Liver (tissue), 9 donors: ENCODE results near the gene DNAAF8. TPM values are rescaled to one million over a fixed set of nuclear protein-coding genes. Genes with fewer than 3 reads are reported as not detected.

Source experiments
- DNase-seq: peaks from one replicate; pipeline ENCODE4 v3.0.0-alpha.2; 2017; ENCODE audit warnings: low spot score
- H3K27ac ChIP-seq, 2 donors: one replicate each; pipeline ENCODE4 v1.7.0; 2013; ENCODE audit warnings: inconsistent platforms in 2 of 2, low read length in 2 of 2, control low read depth in 1 of 2, low read depth in 1 of 2, mild to moderate bottlenecking in 1 of 2
- H3K27me3 ChIP-seq, 4 donors: one replicate each; pipeline versions ENCODE4 v1.6.1 to v1.7.0; 2013; ENCODE audit warnings: low read length in 3 of 4, inconsistent platforms in 1 of 4, mild to moderate bottlenecking in 1 of 4, moderate library complexity in 1 of 4; ENCODE audit not compliant: control insufficient read depth in 4 of 4, insufficient read depth in 4 of 4
- H3K36me3 ChIP-seq, 4 donors: one replicate each; pipeline versions ENCODE4 v1.6.1 to v1.7.0; 2013; ENCODE audit warnings: low read length in 3 of 4, mild to moderate bottlenecking in 3 of 4, low read depth in 1 of 4, moderate library complexity in 1 of 4; ENCODE audit not compliant: control insufficient read depth in 4 of 4, insufficient read depth in 3 of 4
- H3K4me1 ChIP-seq, 4 donors: one replicate each; pipeline versions ENCODE4 v1.6.1 to v1.7.0; 2013; ENCODE audit warnings: low read length in 3 of 4, mild to moderate bottlenecking in 3 of 4, moderate library complexity in 1 of 4; ENCODE audit not compliant: control insufficient read depth in 4 of 4, insufficient read depth in 4 of 4
- H3K4me3 ChIP-seq, 3 donors: one replicate each; pipeline versions ENCODE4 v1.6.1 to v1.7.0; 2013; ENCODE audit warnings: low read length in 3 of 3, control low read depth in 1 of 3, low read depth in 1 of 3, mild to moderate bottlenecking in 1 of 3
- H3K9ac ChIP-seq, 2 donors: one replicate each; pipeline ENCODE4 v1.7.0; 2013; ENCODE audit warnings: low read length in 2 of 2, mild to moderate bottlenecking in 2 of 2, moderate library complexity in 2 of 2, control low read depth in 1 of 2, low read depth in 1 of 2
- H3K9me3 ChIP-seq, 4 donors: one replicate each; pipeline versions ENCODE4 v1.6.1 to v1.7.0; 2013; ENCODE audit warnings: low read length in 3 of 4; ENCODE audit not compliant: control insufficient read depth in 4 of 4
- EGR1 ChIP-seq, 2 donors: IDR thresholded peaks; 2 replicates each; pipeline ENCODE4 v1.6.1; 2016 to 2018; ENCODE audit warnings: antibody characterized with exemption in 2 of 2, low read depth in 2 of 2
- FOXA1 ChIP-seq: IDR thresholded peaks from 2 replicates; pipeline ENCODE4 v1.6.1; 2016; ENCODE audit warnings: antibody characterized with exemption
- FOXA2 ChIP-seq: IDR thresholded peaks from 2 replicates; pipeline ENCODE4 v1.6.1; 2016; ENCODE audit warnings: antibody characterized with exemption
- GABPA ChIP-seq, 2 donors: IDR thresholded peaks in 1 of 2; conservative IDR thresholded peaks in 1 of 2; 2 replicates each; pipeline ENCODE4 v1.6.1; 2016; ENCODE audit warnings: antibody characterized with exemption in 2 of 2, mild to moderate bottlenecking in 1 of 2, moderate library complexity in 1 of 2
- HNF4A ChIP-seq, 2 donors: conservative IDR thresholded peaks; 2 replicates each; pipeline ENCODE4 v1.6.1; 2016; ENCODE audit warnings: antibody characterized with exemption in 2 of 2, mild to moderate bottlenecking in 2 of 2
- HNF4G ChIP-seq: IDR thresholded peaks from 2 replicates; pipeline ENCODE4 v1.6.1; 2016; ENCODE audit warnings: antibody characterized with exemption
- JUND ChIP-seq, 2 donors: IDR thresholded peaks; 2 replicates each; pipeline ENCODE4 v1.6.1; 2016; ENCODE audit warnings: antibody characterized with exemption in 2 of 2
- RAD21 ChIP-seq, 2 donors: IDR thresholded peaks; 2 replicates each; pipeline ENCODE4 v1.6.1; 2016; ENCODE audit warnings: antibody characterized with exemption in 2 of 2, mild to moderate bottlenecking in 2 of 2
- RXRA ChIP-seq, 2 donors: IDR thresholded peaks; 2 replicates each; pipeline ENCODE4 v1.6.1; 2017 to 2018; ENCODE audit warnings: antibody characterized with exemption in 2 of 2, mild to moderate bottlenecking in 1 of 2
- SP1 ChIP-seq: IDR thresholded peaks from 2 replicates; pipeline ENCODE4 v1.6.1; 2018; ENCODE audit warnings: antibody characterized with exemption, mild to moderate bottlenecking
- TAF1 ChIP-seq: conservative IDR thresholded peaks from 2 replicates; pipeline ENCODE4 v1.6.1; 2016; ENCODE audit warnings: antibody characterized with exemption, mild to moderate bottlenecking
- YY1 ChIP-seq: IDR thresholded peaks from 2 replicates; pipeline ENCODE4 v1.6.1; 2016; ENCODE audit warnings: antibody characterized with exemption, mild to moderate bottlenecking
- WGBS: extraction: QIAGEN DNeasy Blood & Tissue Kit; methylation state at CpG from one replicate; pipeline ENCODE4 v1.1.7; 2013; 5-methylcytosine and 5-hydroxymethylcytosine counted together
- polyA plus RNA-seq, 2 donors: library from polyadenylated mRNA; stranded (reverse) in 1 of 2; unstranded in 1 of 2; fragments of 200-250 nt in 1 of 2; fragments of >200 nt in 1 of 2; fragmentation: Nextera tagmentation in 1 of 2; extraction: Ambion mirVana in 1 of 2; gene quantifications; one replicate each; pipeline versions ENCODE4 v1.2.1 to v1.2.3, GENCODE V29; 2013 to 2015
- total RNA-seq, 2 donors: library from RNA; depleted of rRNA; stranded (reverse); fragments of >200 nt; gene quantifications; one replicate each; pipeline ENCODE4 v1.2.3, GENCODE V29; 2014
- TF ChIP-seq, protein P1 (sequence below): IDR thresholded peaks from 2 replicates; pipeline ENCODE4 v1.6.1; 2016; ENCODE audit warnings: antibody characterized with exemption
- TF ChIP-seq, protein P2 (sequence below): IDR thresholded peaks from 2 replicates; pipeline ENCODE4 v1.6.1; 2016; ENCODE audit warnings: antibody characterized with exemption
- TF ChIP-seq, protein P3 (sequence below): IDR thresholded peaks from 2 replicates; pipeline ENCODE4 v1.6.1; 2016; ENCODE audit warnings: antibody characterized with exemption, mild to moderate bottlenecking
- TF ChIP-seq, protein P4 (sequence below): IDR thresholded peaks from 2 replicates; pipeline ENCODE4 v1.6.1; 2016; ENCODE audit warnings: antibody characterized with exemption
- donor health status: healthy.
- donor health status: healthy.
- donor health status: healthy.
- donor health status: healthy.
- donor health status: healthy.

Gene DNAAF8
- total and polyA plus RNA-seq, 4 donors: 0.33 to 0.75 (median 0.56) TPM

DNA sequence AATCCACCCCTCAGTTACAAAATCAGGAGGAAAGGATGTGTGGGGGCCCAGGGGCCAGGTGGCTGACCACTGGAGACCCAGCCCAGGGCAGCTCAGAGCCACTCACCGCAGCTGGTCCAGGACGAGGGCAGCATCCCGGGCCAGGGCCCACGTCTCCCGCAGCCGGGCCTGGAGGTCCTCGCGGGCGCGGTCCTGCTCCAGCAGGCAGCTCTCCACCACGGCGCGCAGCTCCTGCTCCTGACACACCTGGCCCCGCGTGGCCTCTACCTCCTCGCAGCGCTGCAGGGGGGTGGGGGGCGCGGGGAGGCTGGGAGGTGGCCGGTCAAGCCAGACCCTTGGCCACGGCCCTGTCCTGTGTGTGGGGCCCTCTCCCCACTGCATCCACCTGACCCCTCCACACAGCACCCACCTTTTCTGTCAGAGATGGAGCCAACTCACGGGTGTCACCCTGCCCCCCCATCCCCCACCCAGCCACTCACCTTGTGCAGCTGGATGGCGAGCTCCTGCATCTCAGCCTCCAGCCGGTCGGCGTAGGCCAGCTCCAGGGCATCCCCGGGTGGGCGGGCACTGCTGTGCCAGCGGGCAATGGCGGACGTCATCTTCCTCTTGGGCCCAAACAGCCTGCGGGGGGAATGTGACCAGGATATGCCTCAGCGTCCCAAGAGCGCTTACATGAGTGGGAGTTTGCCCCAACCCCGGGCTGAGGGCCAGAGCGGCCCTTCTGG, 35.9 kb upstream of the DNAAF8 start:
- H3K4me3 ChIP-seq: no peak overlapping the region
- peaks cover 8 to 46% (median 18%) of the 10 kb centered on the region in 4 donors for H3K36me3 ChIP-seq
- no peaks in the 10 kb centered on the region for H3K27me3 ChIP-seq
- no peaks in the 10 kb centered on the region for H3K9me3 ChIP-seq
- TF ChIP-seq JUND (IDR thresholded peaks at IDR 0.05): no peak
- no peak for TF ChIP-seq YY1
- TF ChIP-seq, protein P1, sequence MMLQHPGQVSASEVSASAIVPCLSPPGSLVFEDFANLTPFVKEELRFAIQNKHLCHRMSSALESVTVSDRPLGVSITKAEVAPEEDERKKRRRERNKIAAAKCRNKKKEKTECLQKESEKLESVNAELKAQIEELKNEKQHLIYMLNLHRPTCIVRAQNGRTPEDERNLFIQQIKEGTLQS: no peak
- no peak for TF ChIP-seq SP1
- TF ChIP-seq, protein P2, sequence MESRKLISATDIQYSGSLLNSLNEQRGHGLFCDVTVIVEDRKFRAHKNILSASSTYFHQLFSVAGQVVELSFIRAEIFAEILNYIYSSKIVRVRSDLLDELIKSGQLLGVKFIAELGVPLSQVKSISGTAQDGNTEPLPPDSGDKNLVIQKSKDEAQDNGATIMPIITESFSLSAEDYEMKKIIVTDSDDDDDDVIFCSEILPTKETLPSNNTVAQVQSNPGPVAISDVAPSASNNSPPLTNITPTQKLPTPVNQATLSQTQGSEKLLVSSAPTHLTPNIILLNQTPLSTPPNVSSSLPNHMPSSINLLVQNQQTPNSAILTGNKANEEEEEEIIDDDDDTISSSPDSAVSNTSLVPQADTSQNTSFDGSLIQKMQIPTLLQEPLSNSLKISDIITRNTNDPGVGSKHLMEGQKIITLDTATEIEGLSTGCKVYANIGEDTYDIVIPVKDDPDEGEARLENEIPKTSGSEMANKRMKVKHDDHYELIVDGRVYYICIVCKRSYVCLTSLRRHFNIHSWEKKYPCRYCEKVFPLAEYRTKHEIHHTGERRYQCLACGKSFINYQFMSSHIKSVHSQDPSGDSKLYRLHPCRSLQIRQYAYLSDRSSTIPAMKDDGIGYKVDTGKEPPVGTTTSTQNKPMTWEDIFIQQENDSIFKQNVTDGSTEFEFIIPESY: no peak
- TF ChIP-seq RXRA (IDR thresholded peaks at IDR 0.05): no peak
- TF ChIP-seq TAF1: no peak
- no peak for TF ChIP-seq EGR1 (IDR thresholded peaks at IDR 0.05; ENCODE audit: low read depth in 2 of 2)
- TF ChIP-seq GABPA (IDR thresholded peaks at IDR 0.05 in 1 of 2, conservative IDR thresholded peaks at IDR 0.05 in 1 of 2): no peak
- TF ChIP-seq, protein P3, sequence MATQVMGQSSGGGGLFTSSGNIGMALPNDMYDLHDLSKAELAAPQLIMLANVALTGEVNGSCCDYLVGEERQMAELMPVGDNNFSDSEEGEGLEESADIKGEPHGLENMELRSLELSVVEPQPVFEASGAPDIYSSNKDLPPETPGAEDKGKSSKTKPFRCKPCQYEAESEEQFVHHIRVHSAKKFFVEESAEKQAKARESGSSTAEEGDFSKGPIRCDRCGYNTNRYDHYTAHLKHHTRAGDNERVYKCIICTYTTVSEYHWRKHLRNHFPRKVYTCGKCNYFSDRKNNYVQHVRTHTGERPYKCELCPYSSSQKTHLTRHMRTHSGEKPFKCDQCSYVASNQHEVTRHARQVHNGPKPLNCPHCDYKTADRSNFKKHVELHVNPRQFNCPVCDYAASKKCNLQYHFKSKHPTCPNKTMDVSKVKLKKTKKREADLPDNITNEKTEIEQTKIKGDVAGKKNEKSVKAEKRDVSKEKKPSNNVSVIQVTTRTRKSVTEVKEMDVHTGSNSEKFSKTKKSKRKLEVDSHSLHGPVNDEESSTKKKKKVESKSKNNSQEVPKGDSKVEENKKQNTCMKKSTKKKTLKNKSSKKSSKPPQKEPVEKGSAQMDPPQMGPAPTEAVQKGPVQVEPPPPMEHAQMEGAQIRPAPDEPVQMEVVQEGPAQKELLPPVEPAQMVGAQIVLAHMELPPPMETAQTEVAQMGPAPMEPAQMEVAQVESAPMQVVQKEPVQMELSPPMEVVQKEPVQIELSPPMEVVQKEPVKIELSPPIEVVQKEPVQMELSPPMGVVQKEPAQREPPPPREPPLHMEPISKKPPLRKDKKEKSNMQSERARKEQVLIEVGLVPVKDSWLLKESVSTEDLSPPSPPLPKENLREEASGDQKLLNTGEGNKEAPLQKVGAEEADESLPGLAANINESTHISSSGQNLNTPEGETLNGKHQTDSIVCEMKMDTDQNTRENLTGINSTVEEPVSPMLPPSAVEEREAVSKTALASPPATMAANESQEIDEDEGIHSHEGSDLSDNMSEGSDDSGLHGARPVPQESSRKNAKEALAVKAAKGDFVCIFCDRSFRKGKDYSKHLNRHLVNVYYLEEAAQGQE: no peak
- TF ChIP-seq FOXA2: no peak
- no peak for TF ChIP-seq FOXA1
- TF ChIP-seq HNF4A (conservative IDR thresholded peaks at IDR 0.05): no peak
- no peak for TF ChIP-seq HNF4G
- TF ChIP-seq, protein P4, sequence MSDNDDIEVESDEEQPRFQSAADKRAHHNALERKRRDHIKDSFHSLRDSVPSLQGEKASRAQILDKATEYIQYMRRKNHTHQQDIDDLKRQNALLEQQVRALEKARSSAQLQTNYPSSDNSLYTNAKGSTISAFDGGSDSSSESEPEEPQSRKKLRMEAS: no peak
- no peak overlapping the region for H3K9ac ChIP-seq
- DNase-seq: no peak
- WGBS: 96% methylated on average over 36 of the region's 36 CpGs
- H3K4me1 ChIP-seq: peaks cover 2 to 35% (median 20%) of the 10 kb centered on the region in 4 donors
- no peak overlapping the region for H3K27ac ChIP-seq

DNA sequence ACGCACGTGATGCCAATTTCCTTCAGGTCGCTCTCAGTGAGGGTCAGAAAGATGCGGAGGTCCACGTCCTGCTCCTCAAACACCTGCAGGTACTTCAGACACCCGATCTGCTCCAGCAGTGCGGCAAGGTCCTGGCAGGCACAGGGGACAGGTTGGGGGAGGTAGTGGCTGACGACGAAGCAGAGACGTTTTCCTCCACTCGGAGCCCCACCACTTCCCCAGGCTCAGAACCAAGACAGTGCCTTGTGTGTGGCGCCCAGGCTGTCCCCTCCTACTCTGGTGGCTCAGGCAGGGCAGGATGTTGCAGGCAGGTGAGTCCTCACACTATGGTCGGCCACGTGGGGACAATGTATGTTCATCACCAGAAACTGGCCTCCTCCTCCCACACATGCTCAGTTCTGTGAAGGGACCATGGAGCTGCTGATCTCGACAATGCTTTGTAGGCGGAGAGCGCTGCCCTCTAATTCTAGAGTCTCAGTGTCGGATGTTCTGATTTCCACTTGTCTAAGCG, 35.2 kb upstream of the DNAAF8 start:
- no peak overlapping the region for H3K4me3 ChIP-seq
- H3K27me3 ChIP-seq: no peaks in the 10 kb centered on the region
- H3K4me1 ChIP-seq: peaks cover 2 to 35% (median 17%) of the 10 kb centered on the region in 4 donors
- 95% methylated on average over 19 of the region's 19 CpGs for WGBS
- no peak overlapping the region for H3K9ac ChIP-seq
- no peaks in the 10 kb centered on the region for H3K9me3 ChIP-seq
- peaks cover 12 to 49% (median 19%) of the 10 kb centered on the region in 4 donors for H3K36me3 ChIP-seq
- no peak overlapping the region for H3K27ac ChIP-seq
- no peak for DNase-seq
- TF ChIP-seq, protein P1: no peak
- TF ChIP-seq JUND (IDR thresholded peaks at IDR 0.05) (no peak), HNF4G (no peak), RXRA (IDR thresholded peaks at IDR 0.05) (no peak), FOXA1 (no peak), RAD21 (IDR thresholded peaks at IDR 0.05) (no peak), FOXA2 (no peak)
- TF ChIP-seq, protein P4: no peak
- TF ChIP-seq, protein P2: no peak
